Measurements from ENCODE around the gene C2CD3. TPM values are rescaled to one million over a fixed set of nuclear protein-coding genes. Genes with fewer than 3 reads are reported as not detected.
A peak's percentile ranks its signal among the peaks of the same experiment; 100 is the strongest.

The C2CD3 gene
- total RNA-seq, 1 experiment from 2014 or later, result 14.4 TPM

GRCh38 chr11:74175920-74176319 lies 5.1 kb upstream of the C2CD3 start:
- Histone ChIP-seq H3K36me3 (replicated peaks; ENCODE audit: control insufficient read depth, insufficient read depth, low read length) (no peaks in the 10 kb centered on the region), H3K4me3 (ENCODE audit: insufficient read depth, low read depth, low read length) (no peak overlapping the region), H3K27me3 (ENCODE audit: control insufficient read depth, insufficient read depth, low read length) (no peaks in the 10 kb centered on the region)
- no peak for DNase-seq

GRCh38 chr11:74171997-74172396 lies 1.2 kb upstream of the C2CD3 start:
- no peaks in the 10 kb centered on the region for H3K27me3 ChIP-seq (ENCODE audit: control insufficient read depth, insufficient read depth, low read length)
- peak overlapping the region; percentile 81 for H3K4me3 ChIP-seq (ENCODE audit: insufficient read depth, low read depth, low read length)
- DNase-seq, result no peak
- H3K36me3 ChIP-seq (replicated peaks; ENCODE audit: control insufficient read depth, insufficient read depth, low read length), result 0 out of 2 replicates have a peak, but pooled peaks cover 1% of the 10 kb centered on the region

GRCh38 chr11:74171630-74171968 lies 797 bp upstream of the C2CD3 start:
- Histone ChIP-seq H3K36me3 (replicated peaks; ENCODE audit: control insufficient read depth, insufficient read depth, low read length) (0 out of 2 replicates have a peak, but pooled peaks cover 1% of the 10 kb centered on the region), H3K4me3 (ENCODE audit: insufficient read depth, low read depth, low read length) (peak overlapping the region; percentile 81), H3K27me3 (ENCODE audit: control insufficient read depth, insufficient read depth, low read length) (no peaks in the 10 kb centered on the region)
- peak; percentile 10 for DNase-seq

- H3K27me3 ChIP-seq (ENCODE audit: control insufficient read depth, insufficient read depth, low read length), result no peaks in the 10 kb centered on the region
- DNase-seq, result no peak
These were observed 904 bp downstream of the C2CD3 start for GRCh38 chr11:74169738-74170458.

GRCh38 chr11:74168838-74169237 lies 2.0 kb downstream of the C2CD3 start:
- no peak for DNase-seq
- Histone ChIP-seq H3K36me3 (replicated peaks; ENCODE audit: control insufficient read depth, insufficient read depth, low read length) (peaks cover 1% of the 10 kb centered on the region; the same call in 1 of the 2 replicates), H3K4me3 (ENCODE audit: insufficient read depth, low read depth, low read length) (no peak overlapping the region), H3K27me3 (ENCODE audit: control insufficient read depth, insufficient read depth, low read length) (no peaks in the 10 kb centered on the region)

More at GRCh38 chr11:74169738-74170458, 904 bp downstream of the C2CD3 start:
- Histone ChIP-seq H3K36me3 (replicated peaks; ENCODE audit: control insufficient read depth, insufficient read depth, low read length) (peaks cover 1% of the 10 kb centered on the region; the same call in 1 of the 2 replicates), H3K4me3 (ENCODE audit: insufficient read depth, low read depth, low read length) (peak overlapping the region; percentile 81)

GRCh38 chr11:74162681-74163467 lies 7.9 kb downstream of the C2CD3 start:
- Histone ChIP-seq H3K36me3 (replicated peaks; ENCODE audit: control insufficient read depth, insufficient read depth, low read length) (peaks cover 1% of the 10 kb centered on the region; the same call in 1 of the 2 replicates), H3K4me3 (ENCODE audit: insufficient read depth, low read depth, low read length) (no peak overlapping the region), H3K27me3 (ENCODE audit: control insufficient read depth, insufficient read depth, low read length) (no peaks in the 10 kb centered on the region)
- no peak for DNase-seq

GRCh38 chr11:74159642-74160041 lies 11.2 kb downstream of the C2CD3 start:
- DNase-seq, result no peak
- Histone ChIP-seq H3K27me3 (ENCODE audit: control insufficient read depth, insufficient read depth, low read length) (no peaks in the 10 kb centered on the region), H3K4me3 (ENCODE audit: insufficient read depth, low read depth, low read length) (no peak overlapping the region), H3K36me3 (replicated peaks; ENCODE audit: control insufficient read depth, insufficient read depth, low read length) (no peaks in the 10 kb centered on the region)

GRCh38 chr11:74157169-74157568 lies 13.6 kb downstream of the C2CD3 start:
- no peak for DNase-seq

GRCh38 chr11:74154620-74155281 lies 16.1 kb downstream of the C2CD3 start:
- Histone ChIP-seq H3K36me3 (replicated peaks; ENCODE audit: control insufficient read depth, insufficient read depth, low read length) (no peaks in the 10 kb centered on the region), H3K27me3 (ENCODE audit: control insufficient read depth, insufficient read depth, low read length) (no peaks in the 10 kb centered on the region), H3K4me3 (ENCODE audit: insufficient read depth, low read depth, low read length) (no peak overlapping the region)
- DNase-seq, result no peak

More at GRCh38 chr11:74157169-74157568, 13.6 kb downstream of the C2CD3 start:
- Histone ChIP-seq H3K27me3 (ENCODE audit: control insufficient read depth, insufficient read depth, low read length) (no peaks in the 10 kb centered on the region), H3K36me3 (replicated peaks; ENCODE audit: control insufficient read depth, insufficient read depth, low read length) (no peaks in the 10 kb centered on the region), H3K4me3 (ENCODE audit: insufficient read depth, low read depth, low read length) (no peak overlapping the region)

GRCh38 chr11:74153224-74153623 lies 17.6 kb downstream of the C2CD3 start:
- DNase-seq, result no peak
- no peaks in the 10 kb centered on the region for H3K36me3 ChIP-seq (replicated peaks; ENCODE audit: control insufficient read depth, insufficient read depth, low read length)
- H3K4me3 ChIP-seq (ENCODE audit: insufficient read depth, low read depth, low read length), result no peak overlapping the region
- H3K27me3 ChIP-seq (ENCODE audit: control insufficient read depth, insufficient read depth, low read length), result no peaks in the 10 kb centered on the region

- H3K4me3 ChIP-seq (ENCODE audit: insufficient read depth, low read depth, low read length), result no peak overlapping the region
- H3K36me3 ChIP-seq (replicated peaks; ENCODE audit: control insufficient read depth, insufficient read depth, low read length), result no peaks in the 10 kb centered on the region
- no peak for DNase-seq
- no peaks in the 10 kb centered on the region for H3K27me3 ChIP-seq (ENCODE audit: control insufficient read depth, insufficient read depth, low read length)
These were observed 23.4 kb downstream of the C2CD3 start for GRCh38 chr11:74147199-74147929.

GRCh38 chr11:74144592-74144991 lies 26.2 kb downstream of the C2CD3 start:
- Histone ChIP-seq H3K27me3 (ENCODE audit: control insufficient read depth, insufficient read depth, low read length) (no peaks in the 10 kb centered on the region), H3K4me3 (ENCODE audit: insufficient read depth, low read depth, low read length) (no peak overlapping the region), H3K36me3 (replicated peaks; ENCODE audit: control insufficient read depth, insufficient read depth, low read length) (no peaks in the 10 kb centered on the region)
- no peak for DNase-seq

- H3K36me3 ChIP-seq (replicated peaks; ENCODE audit: control insufficient read depth, insufficient read depth, low read length), result no peaks in the 10 kb centered on the region
- no peaks in the 10 kb centered on the region for H3K27me3 ChIP-seq (ENCODE audit: control insufficient read depth, insufficient read depth, low read length)
- DNase-seq, result no peak
- no peak overlapping the region for H3K4me3 ChIP-seq (ENCODE audit: insufficient read depth, low read depth, low read length)
These were observed 28.2 kb downstream of the C2CD3 start for GRCh38 chr11:74142624-74143023.

GRCh38 chr11:74141908-74142307 lies 28.9 kb downstream of the C2CD3 start:
- Histone ChIP-seq H3K36me3 (replicated peaks; ENCODE audit: control insufficient read depth, insufficient read depth, low read length) (no peaks in the 10 kb centered on the region), H3K4me3 (ENCODE audit: insufficient read depth, low read depth, low read length) (no peak overlapping the region), H3K27me3 (ENCODE audit: control insufficient read depth, insufficient read depth, low read length) (no peaks in the 10 kb centered on the region)
- no peak for DNase-seq

All from H7 (cell line).